ENCODE data around the gene ZNF778.

ZNF778 gene

GRCh38 chr16:89277641-89278341 is 60.3 kb downstream of the ZNF778 start:
- no peak for DNase-seq (ENCODE audit: low spot score)

GRCh38 chr16:89278441-89279240 is 61.1 kb downstream of the ZNF778 start:
- no peak for DNase-seq (ENCODE audit: low spot score)

- DNase-seq (ENCODE audit: low spot score), result no peak
Measured at GRCh38 chr16:89279666-89280481, 62.4 kb downstream of the ZNF778 start.

- no peak for DNase-seq (ENCODE audit: low spot score)
Measured at GRCh38 chr16:89280546-89281188, 63.2 kb downstream of the ZNF778 start.

GRCh38 chr16:89281189-89281577 is 63.7 kb downstream of the ZNF778 start:
- no peak for DNase-seq (ENCODE audit: low spot score)

- no peak for DNase-seq (ENCODE audit: low spot score)
Measured at GRCh38 chr16:89281829-89282228, 64.3 kb downstream of the ZNF778 start.

GRCh38 chr16:89282523-89282922 is 65.0 kb downstream of the ZNF778 start:
- DNase-seq (ENCODE audit: low spot score), result no peak

GRCh38 chr16:89283449-89283848 is 65.9 kb downstream of the ZNF778 start:
- no peak for DNase-seq (ENCODE audit: low spot score)

GRCh38 chr16:89285381-89285780 is 67.9 kb downstream of the ZNF778 start:
- no peak for DNase-seq (ENCODE audit: low spot score)

GRCh38 chr16:89286096-89286495 is 68.6 kb downstream of the ZNF778 start:
- no peak for DNase-seq (ENCODE audit: low spot score)
